ENCODE results near the gene RBP3. TPM values are rescaled to one million over a fixed set of nuclear protein-coding genes. Genes with fewer than 3 reads are reported as not detected.
A peak's percentile ranks its signal among the peaks of the same experiment; 100 is the strongest.

The RBP3 gene
- total RNA-seq, 1 donor = not detected

- no peak overlapping the region for H3K4me3 ChIP-seq (ENCODE audit: low read depth, low read length)
- DNase-seq (ENCODE audit: low read depth) = no peak
- TF ChIP-seq CTCF (IDR thresholded peaks at IDR 0.05; ENCODE audit: insufficient read depth, low read length) = no peak
Observed at GRCh38 chr10:47369251-47369894, 21.2 kb downstream of the RBP3 start.

- no peak overlapping the region for H3K4me3 ChIP-seq (ENCODE audit: low read depth, low read length)
- no peak for TF ChIP-seq CTCF (IDR thresholded peaks at IDR 0.05; ENCODE audit: insufficient read depth, low read length)
- no peak for DNase-seq (ENCODE audit: low read depth)
Observed at GRCh38 chr10:47370015-47370767, 22.0 kb downstream of the RBP3 start.

GRCh38 chr10:47370878-47371277 is 22.7 kb downstream of the RBP3 start:
- DNase-seq (ENCODE audit: low read depth) = no peak
- TF ChIP-seq CTCF (IDR thresholded peaks at IDR 0.05; ENCODE audit: insufficient read depth, low read length) = no peak
- no peak overlapping the region for H3K4me3 ChIP-seq (ENCODE audit: low read depth, low read length)

- no peak for TF ChIP-seq CTCF (IDR thresholded peaks at IDR 0.05; ENCODE audit: insufficient read depth, low read length)
- H3K4me3 ChIP-seq (ENCODE audit: low read depth, low read length) = no peak overlapping the region
- DNase-seq (ENCODE audit: low read depth) = no peak
Observed at GRCh38 chr10:47371629-47372485, 23.7 kb downstream of the RBP3 start.

GRCh38 chr10:47372726-47373125 is 24.6 kb downstream of the RBP3 start:
- TF ChIP-seq CTCF (IDR thresholded peaks at IDR 0.05; ENCODE audit: insufficient read depth, low read length) = no peak
- DNase-seq (ENCODE audit: low read depth) = no peak
- no peak overlapping the region for H3K4me3 ChIP-seq (ENCODE audit: low read depth, low read length)

GRCh38 chr10:47374611-47375536 is 26.7 kb downstream of the RBP3 start:
- no peak overlapping the region for H3K4me3 ChIP-seq (ENCODE audit: low read depth, low read length)
- peak; percentile 89 for DNase-seq (ENCODE audit: low read depth)
- peak; percentile 39 for TF ChIP-seq CTCF (IDR thresholded peaks at IDR 0.05; ENCODE audit: insufficient read depth, low read length)
